K562 (cell line): ENCODE data around the gene SNRPD2. TPM values are rescaled to one million over a fixed set of nuclear protein-coding genes. Genes with fewer than 3 reads are reported as not detected.
A peak's percentile ranks its signal among the peaks of the same experiment; 100 is the strongest.

Experiments
- ELF2 ChIP-seq: fragments of 250-450 bp; sonication (Bioruptor Pico); IDR thresholded peaks from 2 replicates; pipeline ENCODE4 v1.5.0; 2021; ENCODE audit warnings: mild to moderate bottlenecking
- HDAC3 ChIP-seq: fragments of 450-650 bp; IDR thresholded peaks from 2 replicates; pipeline ENCODE4 v1.6.1; 2018; ENCODE audit warnings: borderline replicate concordance, mild to moderate bottlenecking, moderate library complexity; ENCODE audit not compliant: partially characterized antibody
- ILK ChIP-seq: fragments of 450-650 bp; IDR thresholded peaks from 2 replicates; pipeline ENCODE4 v1.6.1; 2016; ENCODE audit warnings: missing genetic modification characterization, low read depth, mild to moderate bottlenecking, missing compliant biosample characterization, moderate library complexity, borderline replicate concordance
- MAFK ChIP-seq: IDR thresholded peaks from 2 replicates; pipeline ENCODE4 v1.6.1; 2011; ENCODE audit warnings: low read length, improper control_type of control experiment
- NCOR1 ChIP-seq: fragments of 450-650 bp; IDR thresholded peaks from 2 replicates; pipeline ENCODE4 v1.6.1; 2016; ENCODE audit warnings: mild to moderate bottlenecking, moderate library complexity
- NR1H2 ChIP-seq: sonication (generic); formaldehyde crosslinking; IDR thresholded peaks from 2 replicates; pipeline ENCODE4 v1.4.0; 2020; ENCODE audit warnings: mild to moderate bottlenecking, missing genetic modification reagents
- RCOR1 ChIP-seq, 2 experiments: IDR thresholded peaks; 2 replicates each; pipeline ENCODE4 v1.6.1; 2012; ENCODE audit warnings: low read depth in 2 of 2, low read length in 2 of 2, borderline replicate concordance in 1 of 2, improper control_type of control experiment in 1 of 2
- TCF7L2 ChIP-seq: fragments of 150-350 bp; IDR thresholded peaks from 2 replicates; pipeline ENCODE4 v1.6.1; 2016; ENCODE audit warnings: low read depth, mild to moderate bottlenecking, low read length, moderate library complexity
- TEAD4 ChIP-seq, 2 experiments: sonication (generic) in 1 of 2; formaldehyde crosslinking in 1 of 2; IDR thresholded peaks; 2 replicates each; pipeline versions ENCODE4 v1.6.1 to v1.8.0; 2012 to 2022; ENCODE audit warnings: borderline replicate concordance in 1 of 2, inconsistent platforms in 1 of 2, low read length in 1 of 2, mild to moderate bottlenecking in 1 of 2, missing genetic modification reagents in 1 of 2
- ZBED1 ChIP-seq: IDR thresholded peaks from 2 replicates; pipeline ENCODE4 v1.6.1; 2014
- ZNF133 ChIP-seq: fragments of 250-450 bp; sonication (Bioruptor Pico); IDR thresholded peaks from 2 replicates; pipeline ENCODE4 v1.4.0; 2020; ENCODE audit warnings: mild to moderate bottlenecking
- ZNF184 ChIP-seq: sonication (generic); formaldehyde crosslinking; IDR thresholded peaks from 2 replicates; pipeline ENCODE4 v1.5.0; 2020; ENCODE audit warnings: missing genetic modification reagents
- ZNF316 ChIP-seq: fragments of 450-650 bp; IDR thresholded peaks from 2 replicates; pipeline ENCODE4 v1.6.1; 2016
- polyA plus RNA-seq, 8 experiments: library from polyadenylated mRNA; depleted of rRNA in 4 of 8; stranded (reverse) in 5 of 8; unstranded in 3 of 8; fragments of >200 nt; fragmentation: Nextera tagmentation in 2 of 8; fragmentation: Illumina TruSeq in 1 of 8; extraction: Ambion mirVana in 2 of 8; extraction: Trizol in 1 of 8; gene quantifications; 2 replicates each; pipeline versions ENCODE4 v1.2.1 to v1.2.3, GENCODE V29; 2011 to 2014; ENCODE audit warnings: inconsistent platforms in 1 of 8, missing spikeins in 1 of 8
- total RNA-seq, 7 experiments: library from RNA; depleted of rRNA in 6 of 7; stranded (reverse); fragments of >200 nt in 6 of 7; fragmentation: Illumina TruSeq in 2 of 7; extraction: Trizol in 2 of 7; gene quantifications; 2 replicates each; pipeline versions ENCODE4 v1.2.1 to v1.2.3, GENCODE V29; 2011 to 2021; ENCODE audit warnings: low replicate concordance in 1 of 7
- TF ChIP-seq, protein P1 (sequence below): fragments of 450-650 bp; formaldehyde crosslinking; IDR thresholded peaks from 2 replicates; pipeline ENCODE4 v1.4.0; 2020; ENCODE audit warnings: mild to moderate bottlenecking, moderate library complexity
- TF ChIP-seq, protein P2 (sequence below): sonication (generic); formaldehyde crosslinking; IDR thresholded peaks from 2 replicates; pipeline ENCODE4 v1.8.0; 2022; ENCODE audit warnings: mild to moderate bottlenecking, missing genetic modification reagents
- TF ChIP-seq, protein P3 (sequence below): fragments of 250-450 bp; sonication (Bioruptor Pico); IDR thresholded peaks from 2 replicates; pipeline ENCODE4 v1.9.0; 2021; ENCODE audit warnings: mild to moderate bottlenecking, inconsistent platforms
- TF ChIP-seq, protein P4 (sequence below), 2 experiments: IDR thresholded peaks; 2 replicates each; pipeline ENCODE4 v1.6.1; 2011; ENCODE audit warnings: borderline replicate concordance in 1 of 2, control low read depth in 1 of 2, low read depth in 1 of 2, low read length in 1 of 2, mild to moderate bottlenecking in 1 of 2, mixed read lengths in 1 of 2, moderate library complexity in 1 of 2; ENCODE audit not compliant: insufficient read depth in 1 of 2, insufficient read length in 1 of 2, poor library complexity in 1 of 2, severe bottlenecking in 1 of 2; ENCODE audit errors: extremely low read depth in 1 of 2

The SNRPD2 gene
- total and polyA plus RNA-seq, 9 of the 15 experiments (the other 6 are each of a cell fraction or from before 2014, with no cell fraction given), result 728 to 4,411 (median 1,029) TPM

DNA sequence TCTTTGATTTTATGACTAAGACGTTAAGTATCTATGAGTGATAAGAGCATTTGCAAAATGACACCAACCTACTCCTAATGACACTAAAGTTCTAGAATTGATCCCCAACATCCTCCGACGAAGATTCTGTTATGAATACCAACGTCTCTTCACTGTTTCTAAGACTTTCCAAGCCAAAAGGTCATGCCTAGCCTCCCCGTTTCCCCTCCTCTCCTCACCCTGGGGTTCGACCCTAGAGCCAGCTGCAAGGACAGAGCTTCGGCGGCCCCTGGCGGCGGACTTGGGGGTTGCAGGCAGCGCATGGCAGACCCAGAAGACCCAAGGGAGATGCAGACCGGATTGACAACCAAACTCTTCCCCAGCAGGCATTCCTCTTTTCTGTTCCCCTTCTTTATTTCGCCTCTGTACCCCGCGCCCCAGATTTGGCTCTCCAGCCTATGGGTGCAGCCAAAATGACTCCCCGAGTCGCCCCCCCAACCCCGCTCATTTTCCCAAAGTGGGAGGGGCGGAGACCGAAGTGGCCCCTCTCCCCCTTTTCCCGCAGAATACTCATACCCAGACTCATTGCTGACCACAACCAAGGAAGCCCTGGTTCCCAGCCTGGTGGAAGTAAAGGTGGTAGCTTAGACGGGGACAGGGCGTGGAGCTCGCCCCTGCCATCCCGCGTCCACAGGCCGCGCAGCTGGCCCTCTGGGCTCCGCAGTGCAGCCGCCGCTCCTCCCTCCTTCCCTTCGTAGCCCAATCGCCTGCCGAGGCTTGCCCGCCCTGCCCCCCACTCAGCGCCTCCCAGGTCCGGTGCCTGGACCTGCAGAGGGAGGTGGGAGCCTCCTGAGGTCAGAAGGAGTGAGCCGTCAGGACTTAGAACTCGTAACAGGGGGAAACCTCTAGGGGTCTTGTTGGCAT is 48.5 kb downstream of the SNRPD2 start (continued):
- TF ChIP-seq, protein P1, sequence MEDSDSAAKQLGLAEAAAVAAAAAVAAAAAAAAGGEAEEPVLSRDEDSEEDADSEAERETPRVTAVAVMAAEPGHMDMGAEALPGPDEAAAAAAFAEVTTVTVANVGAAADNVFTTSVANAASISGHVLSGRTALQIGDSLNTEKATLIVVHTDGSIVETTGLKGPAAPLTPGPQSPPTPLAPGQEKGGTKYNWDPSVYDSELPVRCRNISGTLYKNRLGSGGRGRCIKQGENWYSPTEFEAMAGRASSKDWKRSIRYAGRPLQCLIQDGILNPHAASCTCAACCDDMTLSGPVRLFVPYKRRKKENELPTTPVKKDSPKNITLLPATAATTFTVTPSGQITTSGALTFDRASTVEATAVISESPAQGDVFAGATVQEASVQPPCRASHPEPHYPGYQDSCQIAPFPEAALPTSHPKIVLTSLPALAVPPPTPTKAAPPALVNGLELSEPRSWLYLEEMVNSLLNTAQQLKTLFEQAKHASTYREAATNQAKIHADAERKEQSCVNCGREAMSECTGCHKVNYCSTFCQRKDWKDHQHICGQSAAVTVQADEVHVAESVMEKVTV (CRISPR knock-in tag), result peak; percentile 94
- TF ChIP-seq ZBED1, result no peak
- TF ChIP-seq RCOR1 (IDR thresholded peaks at IDR 0.05; ENCODE audit: borderline replicate concordance in 1 of 2, low read depth in 2 of 2, low read length in 2 of 2), result peak in 1 of 2 experiments; percentile 78; a peak in 3 of 4 replicates
- no peak for TF ChIP-seq ILK
- no peak for TF ChIP-seq NR1H2 (CRISPR knock-in tag)
- TF ChIP-seq ZNF133 (CRISPR knock-in tag), result no peak
- no peak for TF ChIP-seq NCOR1
- TF ChIP-seq, protein P2, sequence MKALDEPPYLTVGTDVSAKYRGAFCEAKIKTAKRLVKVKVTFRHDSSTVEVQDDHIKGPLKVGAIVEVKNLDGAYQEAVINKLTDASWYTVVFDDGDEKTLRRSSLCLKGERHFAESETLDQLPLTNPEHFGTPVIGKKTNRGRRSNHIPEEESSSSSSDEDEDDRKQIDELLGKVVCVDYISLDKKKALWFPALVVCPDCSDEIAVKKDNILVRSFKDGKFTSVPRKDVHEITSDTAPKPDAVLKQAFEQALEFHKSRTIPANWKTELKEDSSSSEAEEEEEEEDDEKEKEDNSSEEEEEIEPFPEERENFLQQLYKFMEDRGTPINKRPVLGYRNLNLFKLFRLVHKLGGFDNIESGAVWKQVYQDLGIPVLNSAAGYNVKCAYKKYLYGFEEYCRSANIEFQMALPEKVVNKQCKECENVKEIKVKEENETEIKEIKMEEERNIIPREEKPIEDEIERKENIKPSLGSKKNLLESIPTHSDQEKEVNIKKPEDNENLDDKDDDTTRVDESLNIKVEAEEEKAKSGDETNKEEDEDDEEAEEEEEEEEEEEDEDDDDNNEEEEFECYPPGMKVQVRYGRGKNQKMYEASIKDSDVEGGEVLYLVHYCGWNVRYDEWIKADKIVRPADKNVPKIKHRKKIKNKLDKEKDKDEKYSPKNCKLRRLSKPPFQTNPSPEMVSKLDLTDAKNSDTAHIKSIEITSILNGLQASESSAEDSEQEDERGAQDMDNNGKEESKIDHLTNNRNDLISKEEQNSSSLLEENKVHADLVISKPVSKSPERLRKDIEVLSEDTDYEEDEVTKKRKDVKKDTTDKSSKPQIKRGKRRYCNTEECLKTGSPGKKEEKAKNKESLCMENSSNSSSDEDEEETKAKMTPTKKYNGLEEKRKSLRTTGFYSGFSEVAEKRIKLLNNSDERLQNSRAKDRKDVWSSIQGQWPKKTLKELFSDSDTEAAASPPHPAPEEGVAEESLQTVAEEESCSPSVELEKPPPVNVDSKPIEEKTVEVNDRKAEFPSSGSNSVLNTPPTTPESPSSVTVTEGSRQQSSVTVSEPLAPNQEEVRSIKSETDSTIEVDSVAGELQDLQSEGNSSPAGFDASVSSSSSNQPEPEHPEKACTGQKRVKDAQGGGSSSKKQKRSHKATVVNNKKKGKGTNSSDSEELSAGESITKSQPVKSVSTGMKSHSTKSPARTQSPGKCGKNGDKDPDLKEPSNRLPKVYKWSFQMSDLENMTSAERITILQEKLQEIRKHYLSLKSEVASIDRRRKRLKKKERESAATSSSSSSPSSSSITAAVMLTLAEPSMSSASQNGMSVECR (CRISPR knock-in tag), result no peak
- peak; percentile 27; the same call in 1 of the 2 replicates for TF ChIP-seq TEAD4 (IDR thresholded peaks at IDR 0.05; ENCODE audit: low read length)
- no peak for TF ChIP-seq TEAD4 (CRISPR knock-in tag; IDR thresholded peaks at IDR 0.05; ENCODE audit: borderline replicate concordance)
- TF ChIP-seq, protein P3, sequence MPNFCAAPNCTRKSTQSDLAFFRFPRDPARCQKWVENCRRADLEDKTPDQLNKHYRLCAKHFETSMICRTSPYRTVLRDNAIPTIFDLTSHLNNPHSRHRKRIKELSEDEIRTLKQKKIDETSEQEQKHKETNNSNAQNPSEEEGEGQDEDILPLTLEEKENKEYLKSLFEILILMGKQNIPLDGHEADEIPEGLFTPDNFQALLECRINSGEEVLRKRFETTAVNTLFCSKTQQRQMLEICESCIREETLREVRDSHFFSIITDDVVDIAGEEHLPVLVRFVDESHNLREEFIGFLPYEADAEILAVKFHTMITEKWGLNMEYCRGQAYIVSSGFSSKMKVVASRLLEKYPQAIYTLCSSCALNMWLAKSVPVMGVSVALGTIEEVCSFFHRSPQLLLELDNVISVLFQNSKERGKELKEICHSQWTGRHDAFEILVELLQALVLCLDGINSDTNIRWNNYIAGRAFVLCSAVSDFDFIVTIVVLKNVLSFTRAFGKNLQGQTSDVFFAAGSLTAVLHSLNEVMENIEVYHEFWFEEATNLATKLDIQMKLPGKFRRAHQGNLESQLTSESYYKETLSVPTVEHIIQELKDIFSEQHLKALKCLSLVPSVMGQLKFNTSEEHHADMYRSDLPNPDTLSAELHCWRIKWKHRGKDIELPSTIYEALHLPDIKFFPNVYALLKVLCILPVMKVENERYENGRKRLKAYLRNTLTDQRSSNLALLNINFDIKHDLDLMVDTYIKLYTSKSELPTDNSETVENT (CRISPR knock-in tag), result no peak
- TF ChIP-seq ELF2 (CRISPR knock-in tag), result no peak
- TF ChIP-seq, protein P4, sequence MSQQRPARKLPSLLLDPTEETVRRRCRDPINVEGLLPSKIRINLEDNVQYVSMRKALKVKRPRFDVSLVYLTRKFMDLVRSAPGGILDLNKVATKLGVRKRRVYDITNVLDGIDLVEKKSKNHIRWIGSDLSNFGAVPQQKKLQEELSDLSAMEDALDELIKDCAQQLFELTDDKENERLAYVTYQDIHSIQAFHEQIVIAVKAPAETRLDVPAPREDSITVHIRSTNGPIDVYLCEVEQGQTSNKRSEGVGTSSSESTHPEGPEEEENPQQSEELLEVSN (IDR thresholded peaks at IDR 0.05; ENCODE audit: borderline replicate concordance in 1 of 2, extremely low read depth in 1 of 2, insufficient read depth in 1 of 2, insufficient read length in 1 of 2, low read depth in 1 of 2, low read length in 1 of 2, poor library complexity in 1 of 2, severe bottlenecking in 1 of 2), result peak in 1 of 2 experiments; percentile 20
- TF ChIP-seq ZNF316, result no peak
- TF ChIP-seq MAFK, result no peak
- no peak for TF ChIP-seq TCF7L2
- TF ChIP-seq HDAC3, result no peak
- TF ChIP-seq ZNF184, result no peak
